ENCODE results near the gene RRP1B. TPM values are rescaled to one million over a fixed set of nuclear protein-coding genes. Genes with fewer than 3 reads are reported as not detected.

The RRP1B gene
- total and polyA plus RNA-seq, 2 of the 13 experiments (the other 11 are each of a cell fraction or from before 2014, with no cell fraction given) = 16.3 to 46.2 TPM

DNA sequence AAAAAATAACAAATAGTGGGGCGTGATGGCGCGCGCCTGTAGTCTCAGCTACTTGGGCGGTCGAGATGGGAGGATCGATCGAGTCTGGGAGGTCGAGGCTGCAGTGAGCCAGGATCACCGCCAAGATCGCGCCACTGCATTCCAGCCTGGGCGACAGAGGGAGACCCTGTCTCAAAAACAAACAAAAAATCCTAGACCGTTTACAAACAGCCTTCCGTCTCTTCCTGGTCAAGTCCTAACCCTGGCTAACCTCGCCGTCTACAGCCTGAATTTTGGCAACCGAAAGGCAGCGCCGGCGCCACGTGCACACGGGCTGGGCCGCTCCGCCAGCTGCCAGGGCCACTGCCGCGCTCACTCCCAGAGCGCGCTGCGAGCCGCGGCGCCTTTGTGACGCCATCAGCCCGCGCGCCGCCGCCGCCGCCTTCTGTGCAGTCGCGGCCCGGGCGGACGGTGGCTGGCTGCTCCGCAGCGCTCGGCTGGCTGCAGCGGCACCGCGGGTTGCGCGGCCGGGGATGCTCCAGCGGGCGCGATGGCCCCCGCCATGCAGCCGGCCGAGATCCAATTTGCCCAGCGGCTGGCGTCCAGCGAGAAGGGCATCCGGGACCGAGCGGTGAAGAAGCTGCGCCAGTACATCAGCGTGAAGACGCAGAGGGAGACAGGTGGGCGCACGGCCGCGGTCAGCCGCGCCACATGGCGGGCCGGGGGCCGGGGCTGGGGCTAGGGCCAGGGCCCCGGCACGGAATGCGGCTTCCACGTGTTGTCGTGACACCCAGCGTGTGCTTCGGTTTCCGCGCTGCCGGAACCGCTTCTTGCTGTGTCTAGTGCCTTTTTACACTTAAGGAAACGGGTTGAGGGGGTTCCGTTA is at the start of gene RRP1B, which contains the start of gene HSF2BP (continued):
- TF ChIP-seq ZNF12 (CRISPR knock-in tag; IDR thresholded peaks at IDR 0.05) = peak; percentile 47; the same call in 1 of the 2 replicates
- no peak for TF ChIP-seq JARID2 (CRISPR knock-in tag; IDR thresholded peaks at IDR 0.05; ENCODE audit: insufficient replicate concordance)
- peak; percentile 67; the same call in 1 of the 2 replicates for TF ChIP-seq ZNF468 (CRISPR knock-in tag; IDR thresholded peaks at IDR 0.05)
- TF ChIP-seq HDAC6 (IDR thresholded peaks at IDR 0.05; ENCODE audit: low read depth, low read length) = no peak
- no peak for TF ChIP-seq ZNF878 (CRISPR knock-in tag; IDR thresholded peaks at IDR 0.05)
- peak; percentile 98 for TF ChIP-seq KDM5B (CRISPR knock-in tag; IDR thresholded peaks at IDR 0.05; ENCODE audit: borderline replicate concordance)
- TF ChIP-seq ZKSCAN8 (CRISPR knock-in tag; IDR thresholded peaks at IDR 0.05; ENCODE audit: borderline replicate concordance) = no peak; the same call in 1 of the 2 replicates
- TF ChIP-seq ZNF607 (CRISPR knock-in tag; IDR thresholded peaks at IDR 0.05; ENCODE audit: borderline replicate concordance) = peak; percentile 100
- TF ChIP-seq CBFB (CRISPR knock-in tag; IDR thresholded peaks at IDR 0.05) = peak; percentile 64; the same call in 1 of the 2 replicates
- TF ChIP-seq, protein P1, sequence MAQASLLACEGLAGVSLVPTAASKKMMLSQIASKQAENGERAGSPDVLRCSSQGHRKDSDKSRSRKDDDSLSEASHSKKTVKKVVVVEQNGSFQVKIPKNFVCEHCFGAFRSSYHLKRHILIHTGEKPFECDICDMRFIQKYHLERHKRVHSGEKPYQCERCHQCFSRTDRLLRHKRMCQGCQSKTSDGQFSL (CRISPR knock-in tag; IDR thresholded peaks at IDR 0.05) = peak; percentile 89
- TF ChIP-seq, protein P2, sequence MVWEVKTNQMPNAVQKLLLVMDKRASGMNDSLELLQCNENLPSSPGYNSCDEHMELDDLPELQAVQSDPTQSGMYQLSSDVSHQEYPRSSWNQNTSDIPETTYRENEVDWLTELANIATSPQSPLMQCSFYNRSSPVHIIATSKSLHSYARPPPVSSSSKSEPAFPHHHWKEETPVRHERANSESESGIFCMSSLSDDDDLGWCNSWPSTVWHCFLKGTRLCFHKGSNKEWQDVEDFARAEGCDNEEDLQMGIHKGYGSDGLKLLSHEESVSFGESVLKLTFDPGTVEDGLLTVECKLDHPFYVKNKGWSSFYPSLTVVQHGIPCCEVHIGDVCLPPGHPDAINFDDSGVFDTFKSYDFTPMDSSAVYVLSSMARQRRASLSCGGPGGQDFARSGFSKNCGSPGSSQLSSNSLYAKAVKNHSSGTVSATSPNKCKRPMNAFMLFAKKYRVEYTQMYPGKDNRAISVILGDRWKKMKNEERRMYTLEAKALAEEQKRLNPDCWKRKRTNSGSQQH (CRISPR knock-in tag; IDR thresholded peaks at IDR 0.05; ENCODE audit: low read depth) = peak; percentile 86
- TF ChIP-seq, protein P3, sequence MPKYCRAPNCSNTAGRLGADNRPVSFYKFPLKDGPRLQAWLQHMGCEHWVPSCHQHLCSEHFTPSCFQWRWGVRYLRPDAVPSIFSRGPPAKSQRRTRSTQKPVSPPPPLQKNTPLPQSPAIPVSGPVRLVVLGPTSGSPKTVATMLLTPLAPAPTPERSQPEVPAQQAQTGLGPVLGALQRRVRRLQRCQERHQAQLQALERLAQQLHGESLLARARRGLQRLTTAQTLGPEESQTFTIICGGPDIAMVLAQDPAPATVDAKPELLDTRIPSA (CRISPR knock-in tag; IDR thresholded peaks at IDR 0.05; ENCODE audit: borderline replicate concordance) = peak; percentile 68; the same call in 1 of the 2 replicates
- no peak; the same call in 1 of the 2 replicates for TF ChIP-seq HNF4A (CRISPR knock-in tag; IDR thresholded peaks at IDR 0.05)
- no peak for TF ChIP-seq SOX6 (IDR thresholded peaks at IDR 0.05)
- TF ChIP-seq SOX6 (CRISPR knock-in tag; IDR thresholded peaks at IDR 0.05) = 0 out of 2 replicates have a peak, but pooled peaks have one; percentile 12
- TF ChIP-seq FOXK1 (CRISPR knock-in tag; IDR thresholded peaks at IDR 0.05; ENCODE audit: borderline replicate concordance, low read depth) = no peak
- peak; percentile 98; the same call in 1 of the 2 replicates for TF ChIP-seq ZNF558 (CRISPR knock-in tag; IDR thresholded peaks at IDR 0.05; ENCODE audit: borderline replicate concordance)
- no peak for TF ChIP-seq ZNF101 (CRISPR knock-in tag; IDR thresholded peaks at IDR 0.05; ENCODE audit: borderline replicate concordance, low read depth)
- no peak for TF ChIP-seq ZNF33A (CRISPR knock-in tag; IDR thresholded peaks at IDR 0.05; ENCODE audit: borderline replicate concordance)
- no peak for TF ChIP-seq ZNF703 (CRISPR knock-in tag; IDR thresholded peaks at IDR 0.05; ENCODE audit: borderline replicate concordance)
- TF ChIP-seq ZNF572 (CRISPR knock-in tag; IDR thresholded peaks at IDR 0.05) = no peak
- TF ChIP-seq, protein P4, sequence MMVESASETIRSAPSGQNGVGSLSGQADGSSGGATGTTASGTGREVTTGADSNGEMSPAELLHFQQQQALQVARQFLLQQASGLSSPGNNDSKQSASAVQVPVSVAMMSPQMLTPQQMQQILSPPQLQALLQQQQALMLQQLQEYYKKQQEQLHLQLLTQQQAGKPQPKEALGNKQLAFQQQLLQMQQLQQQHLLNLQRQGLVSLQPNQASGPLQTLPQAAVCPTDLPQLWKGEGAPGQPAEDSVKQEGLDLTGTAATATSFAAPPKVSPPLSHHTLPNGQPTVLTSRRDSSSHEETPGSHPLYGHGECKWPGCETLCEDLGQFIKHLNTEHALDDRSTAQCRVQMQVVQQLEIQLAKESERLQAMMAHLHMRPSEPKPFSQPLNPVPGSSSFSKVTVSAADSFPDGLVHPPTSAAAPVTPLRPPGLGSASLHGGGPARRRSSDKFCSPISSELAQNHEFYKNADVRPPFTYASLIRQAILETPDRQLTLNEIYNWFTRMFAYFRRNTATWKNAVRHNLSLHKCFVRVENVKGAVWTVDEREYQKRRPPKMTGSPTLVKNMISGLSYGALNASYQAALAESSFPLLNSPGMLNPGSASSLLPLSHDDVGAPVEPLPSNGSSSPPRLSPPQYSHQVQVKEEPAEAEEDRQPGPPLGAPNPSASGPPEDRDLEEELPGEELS (CRISPR knock-in tag; IDR thresholded peaks at IDR 0.05) = peak; percentile 47; the same call in 1 of the 2 replicates
- no peak for TF ChIP-seq TBX3 (IDR thresholded peaks at IDR 0.05; ENCODE audit: borderline replicate concordance)
- 0 out of 2 replicates have a peak, but pooled peaks have one; percentile 55 for TF ChIP-seq ZNF484 (CRISPR knock-in tag; IDR thresholded peaks at IDR 0.05; ENCODE audit: borderline replicate concordance, low read depth)
- TF ChIP-seq RCOR2 (CRISPR knock-in tag; IDR thresholded peaks at IDR 0.05) = no peak
- TF ChIP-seq FOXO1 (CRISPR knock-in tag; IDR thresholded peaks at IDR 0.05) = peak; percentile 36; the same call in 1 of the 2 replicates
